GM10248 (cell line): Measurements from ENCODE around the gene INTS14.

Experiments
- CTCF ChIA-PET: fragments of 300-600 bp; sonication (Branson Sonifier 250); formaldehyde crosslinking; extraction: SDS; loops from one replicate; lab custom pipeline; 2021; ENCODE audit warnings: antibody characterized with exemption; lab: Yijun Ruan, JAX
- POLR2A ChIA-PET: fragments of 350-650 bp; sonication (Branson Sonifier 250); formaldehyde crosslinking; extraction: SDS; loops from one replicate; lab custom pipeline; 2020; ENCODE audit warnings: antibody characterized with exemption; lab: Yijun Ruan, JAX
- DNase-seq: peaks from one replicate; pipeline ENCODE4 v3.0.0; 2012; ENCODE audit errors: extremely low spot score
- TF ChIP-seq, protein P1 (sequence below): IDR thresholded peaks from 2 replicates; pipeline ENCODE4 v1.5.1; 2012; ENCODE audit warnings: mild to moderate bottlenecking, low read depth; ENCODE audit errors: extremely low read depth, missing control alignments, control extremely low read depth

INTS14 gene

GRCh38 chr15:65598468-65598867, 12.5 kb downstream of the INTS14 start:
- CTCF ChIA-PET = interaction anchor here (0.6 to 1.8 kb wide), 3 partner anchors 8 to 14 kb away, joined by 3 to 12 read pairs (median 3); partner anchors contain the start of gene INTS14
- TF ChIP-seq, protein P1, sequence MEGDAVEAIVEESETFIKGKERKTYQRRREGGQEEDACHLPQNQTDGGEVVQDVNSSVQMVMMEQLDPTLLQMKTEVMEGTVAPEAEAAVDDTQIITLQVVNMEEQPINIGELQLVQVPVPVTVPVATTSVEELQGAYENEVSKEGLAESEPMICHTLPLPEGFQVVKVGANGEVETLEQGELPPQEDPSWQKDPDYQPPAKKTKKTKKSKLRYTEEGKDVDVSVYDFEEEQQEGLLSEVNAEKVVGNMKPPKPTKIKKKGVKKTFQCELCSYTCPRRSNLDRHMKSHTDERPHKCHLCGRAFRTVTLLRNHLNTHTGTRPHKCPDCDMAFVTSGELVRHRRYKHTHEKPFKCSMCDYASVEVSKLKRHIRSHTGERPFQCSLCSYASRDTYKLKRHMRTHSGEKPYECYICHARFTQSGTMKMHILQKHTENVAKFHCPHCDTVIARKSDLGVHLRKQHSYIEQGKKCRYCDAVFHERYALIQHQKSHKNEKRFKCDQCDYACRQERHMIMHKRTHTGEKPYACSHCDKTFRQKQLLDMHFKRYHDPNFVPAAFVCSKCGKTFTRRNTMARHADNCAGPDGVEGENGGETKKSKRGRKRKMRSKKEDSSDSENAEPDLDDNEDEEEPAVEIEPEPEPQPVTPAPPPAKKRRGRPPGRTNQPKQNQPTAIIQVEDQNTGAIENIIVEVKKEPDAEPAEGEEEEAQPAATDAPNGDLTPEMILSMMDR = no peak
- POLR2A ChIA-PET = no interaction called here

GRCh38 chr15:65595960-65596359, 15.0 kb downstream of the INTS14 start:
- DNase-seq = no peak
- CTCF ChIA-PET = interaction anchor here (0.9 to 1.2 kb wide), 5 partner anchors 10 to 241 kb away, joined by 3 read pairs; partner anchors contain the start of gene INTS14
- TF ChIP-seq, protein P1 = peak; percentile 38
- POLR2A ChIA-PET = no interaction called here

More at GRCh38 chr15:65598468-65598867, 12.5 kb downstream of the INTS14 start:
- no peak for DNase-seq

GRCh38 chr15:65587094-65587493, 23.8 kb downstream of the INTS14 start:
- DNase-seq = no peak
- TF ChIP-seq, protein P1 = no peak
- ChIA-PET CTCF (interaction anchor here (0.8 kb wide), 1 partner anchor 10 kb away, joined by 3 read pairs; no protein-coding TSS in a partner anchor), POLR2A (no interaction called here)

GRCh38 chr15:65584241-65584640, 26.7 kb downstream of the INTS14 start:
- TF ChIP-seq, protein P1 = no peak
- ChIA-PET CTCF (interaction anchor here (1.3 kb wide), 1 partner anchor 13 kb away, joined by 4 read pairs; no protein-coding TSS in a partner anchor), POLR2A (no interaction called here)
- DNase-seq = no peak

- ChIA-PET POLR2A (no interaction called here), CTCF (no interaction called here)
- TF ChIP-seq, protein P1 = no peak
- DNase-seq = peak; percentile 52
Observed at GRCh38 chr15:65583701-65584100, 27.2 kb downstream of the INTS14 start.

DNA sequence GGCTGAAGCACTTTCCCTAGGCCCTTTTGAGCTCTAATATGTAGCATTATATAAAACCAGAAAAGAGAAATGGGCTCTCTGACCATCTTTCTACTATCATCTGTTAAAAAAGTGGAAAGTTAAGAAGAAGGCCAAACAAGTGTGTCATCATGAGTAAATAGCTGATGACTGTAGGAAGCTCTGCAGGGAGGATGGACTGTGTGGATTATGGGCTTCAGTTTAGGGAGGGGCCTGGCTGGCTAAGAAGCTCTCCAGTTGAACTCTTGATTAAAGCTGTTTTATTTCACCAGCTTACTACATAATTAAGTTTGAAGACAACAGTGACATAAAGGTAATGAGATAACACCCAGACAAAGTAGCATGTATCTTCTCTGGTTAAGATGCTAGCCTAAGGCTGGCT, 30.6 kb downstream of the INTS14 start:
- CTCF ChIA-PET = interaction anchor here (0.7 to 2.4 kb wide), 4 partner anchors 10 to 64 kb away, joined by 3 to 14 read pairs (median 4); no protein-coding TSS in a partner anchor
- TF ChIP-seq, protein P1 = no peak
- no peak for DNase-seq
- POLR2A ChIA-PET = no interaction called here
